SK-N-MC (cell line): ENCODE data around the gene ASGR1.

Source experiments
- EZH2 ChIP-seq: fragments of 200-600 bp; sonication (generic); IDR thresholded peaks from one replicate; pipeline ENCODE4 v1.6.1; 2017; ENCODE audit warnings: antibody characterized with exemption
- POLR2AphosphoS5 ChIP-seq: IDR thresholded peaks from 2 replicates; pipeline ENCODE4 v1.6.1; 2012; ENCODE audit warnings: mild to moderate bottlenecking, low read depth, low read length, borderline replicate concordance

- TF ChIP-seq EZH2 (no peak), POLR2AphosphoS5 (no peak)
Observed at GRCh38 chr17:7173687-7174602, 5.2 kb downstream of the ASGR1 start.
